Activated T-helper 2 cell treated with anti-CD3 and anti-CD28 coated beads, Interferon-gamma antibody, Interleukin-2, Interleukin-4, amounts not matched to agents 10 μg/mL and 5 μg/mL and 100 μg/mL, durations not matched to agents 14 hours and 24 hours and 36 hours (primary cell): ENCODE data around the gene SRGAP2C. TPM values are rescaled to one million over a fixed set of nuclear protein-coding genes. Genes with fewer than 3 reads are reported as not detected.
"Not testable (repeated sequence)": the region's sequence is repeated elsewhere in the genome, so short reads cannot be mapped to it uniquely, and the experiment has no call there.

ENCODE experiments used
- DNase-seq: peaks from one replicate; pipeline ENCODE4 v3.0.0; 2021; ENCODE audit warnings: low spot score
- H3K27ac Mint-ChIP-seq: one replicate; pipeline ENCODE4 v1.8.0; 2021; ENCODE audit warnings: mixed read lengths
- H3K27me3 Mint-ChIP-seq: one replicate; pipeline ENCODE4 v1.8.0; 2021; ENCODE audit warnings: low read depth, mixed read lengths
- H3K36me3 Mint-ChIP-seq: one replicate; pipeline ENCODE4 v1.8.0; 2021; ENCODE audit warnings: low read depth, mixed read lengths
- H3K4me1 Mint-ChIP-seq: one replicate; pipeline ENCODE4 v1.8.0; 2021; ENCODE audit warnings: low read depth, mixed read lengths
- H3K4me3 Mint-ChIP-seq: one replicate; pipeline ENCODE4 v1.8.0; 2021; ENCODE audit warnings: low read depth, mild to moderate bottlenecking, moderate library complexity, mixed read lengths
- H3K9me3 Mint-ChIP-seq: one replicate; pipeline ENCODE4 v1.8.0; 2021; ENCODE audit warnings: mixed read lengths
- intact Hi-C: fragments of 100-400 bp; cut with micrococcal nuclease; formaldehyde crosslinking; loops from one replicate; pipeline ENCODE4 v1.15.1; 2023
- total RNA-seq: library from RNA; stranded (reverse); gene quantifications from 2 replicates; pipeline ENCODE4 v1.2.3, GENCODE V29; 2022

SRGAP2C gene
- total RNA-seq, 1 donor from 2014 or later, result 51.6 TPM

DNA sequence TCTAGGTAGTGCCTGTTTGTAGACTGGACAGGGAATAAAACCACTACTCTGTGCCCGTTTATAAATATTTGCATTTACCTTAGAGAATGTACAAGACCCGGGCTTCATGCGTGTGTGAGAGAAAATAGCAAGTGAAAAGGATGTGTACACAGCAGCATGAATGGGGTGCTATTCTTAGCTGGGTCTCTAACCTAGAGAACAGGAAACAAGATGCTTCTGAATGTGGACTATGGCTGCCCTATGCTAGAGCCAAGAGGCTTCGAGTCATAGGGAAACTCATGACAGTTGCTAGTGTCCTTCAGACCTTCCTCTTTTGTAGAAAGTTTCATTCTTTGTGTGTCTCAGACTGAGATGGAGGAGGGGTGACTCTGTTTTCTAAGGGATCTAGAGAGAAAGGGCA, 39.9 kb downstream of the SRGAP2C start:
- H3K9me3 Mint-ChIP-seq, H3K36me3 Mint-ChIP-seq, DNase-seq, H3K4me3 Mint-ChIP-seq, intact Hi-C loops, H3K27me3 Mint-ChIP-seq, H3K4me1 Mint-ChIP-seq: not testable (repeated sequence)
- peak overlapping the region; percentile 43 for H3K27ac Mint-ChIP-seq

DNA sequence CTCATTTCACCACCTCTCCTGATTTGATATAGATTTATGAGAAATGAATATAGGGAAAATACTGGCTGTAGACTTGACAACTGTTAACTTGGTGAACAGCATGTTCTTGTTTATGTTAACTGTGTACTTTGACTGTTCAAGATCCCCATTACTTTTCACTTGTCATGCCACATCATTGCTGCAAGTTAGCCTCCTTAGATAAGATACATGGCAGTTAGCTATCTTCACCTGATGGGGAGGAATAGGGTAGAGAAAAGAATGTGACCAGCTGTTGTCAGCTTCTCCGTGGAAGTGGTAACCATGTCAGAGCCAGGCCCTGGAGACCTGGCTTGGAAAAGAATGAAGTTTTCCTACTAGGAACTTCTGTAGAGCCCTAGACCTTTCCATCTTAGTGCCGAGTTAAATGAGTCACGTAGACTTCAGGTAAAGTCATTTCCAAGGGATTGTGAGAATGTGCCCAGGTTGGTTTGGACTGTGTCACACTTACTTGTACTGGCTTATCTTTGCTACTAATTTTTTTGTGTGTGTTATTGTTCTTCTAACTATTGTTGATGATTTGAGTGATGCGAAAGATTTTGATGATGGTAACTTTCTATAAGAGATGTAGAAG, 41.6 kb downstream of the SRGAP2C start:
- H3K27ac Mint-ChIP-seq, H3K36me3 Mint-ChIP-seq: not testable (repeated sequence)

DNA sequence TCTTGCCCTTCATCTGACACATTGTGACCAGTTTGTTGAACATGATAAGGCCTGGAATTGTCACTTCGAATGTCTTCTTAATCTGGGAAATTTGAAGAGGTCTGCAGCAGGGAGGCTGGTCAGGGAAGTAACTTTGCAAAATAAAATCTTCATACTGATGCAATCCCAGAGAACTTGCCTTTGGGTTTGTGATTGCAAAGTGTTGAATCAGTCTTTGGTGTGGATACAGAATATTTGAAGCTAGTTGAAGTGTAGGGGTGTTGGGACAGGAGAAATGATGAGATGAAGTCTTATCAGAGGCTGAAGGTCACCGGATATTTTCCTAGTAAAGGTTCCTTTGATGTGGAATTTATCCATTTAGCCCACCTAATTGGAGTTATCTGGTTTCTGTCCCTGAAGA, 42.1 kb downstream of the SRGAP2C start:
- H3K27me3 Mint-ChIP-seq, H3K27ac Mint-ChIP-seq, H3K9me3 Mint-ChIP-seq, H3K36me3 Mint-ChIP-seq, intact Hi-C loops, DNase-seq, H3K4me1 Mint-ChIP-seq, H3K4me3 Mint-ChIP-seq: not testable (repeated sequence)

More for the DNA sequence above, 41.6 kb downstream of the SRGAP2C start:
- H3K27me3 Mint-ChIP-seq, H3K4me3 Mint-ChIP-seq, intact Hi-C loops, H3K9me3 Mint-ChIP-seq, DNase-seq, H3K4me1 Mint-ChIP-seq: not testable (repeated sequence)

DNA sequence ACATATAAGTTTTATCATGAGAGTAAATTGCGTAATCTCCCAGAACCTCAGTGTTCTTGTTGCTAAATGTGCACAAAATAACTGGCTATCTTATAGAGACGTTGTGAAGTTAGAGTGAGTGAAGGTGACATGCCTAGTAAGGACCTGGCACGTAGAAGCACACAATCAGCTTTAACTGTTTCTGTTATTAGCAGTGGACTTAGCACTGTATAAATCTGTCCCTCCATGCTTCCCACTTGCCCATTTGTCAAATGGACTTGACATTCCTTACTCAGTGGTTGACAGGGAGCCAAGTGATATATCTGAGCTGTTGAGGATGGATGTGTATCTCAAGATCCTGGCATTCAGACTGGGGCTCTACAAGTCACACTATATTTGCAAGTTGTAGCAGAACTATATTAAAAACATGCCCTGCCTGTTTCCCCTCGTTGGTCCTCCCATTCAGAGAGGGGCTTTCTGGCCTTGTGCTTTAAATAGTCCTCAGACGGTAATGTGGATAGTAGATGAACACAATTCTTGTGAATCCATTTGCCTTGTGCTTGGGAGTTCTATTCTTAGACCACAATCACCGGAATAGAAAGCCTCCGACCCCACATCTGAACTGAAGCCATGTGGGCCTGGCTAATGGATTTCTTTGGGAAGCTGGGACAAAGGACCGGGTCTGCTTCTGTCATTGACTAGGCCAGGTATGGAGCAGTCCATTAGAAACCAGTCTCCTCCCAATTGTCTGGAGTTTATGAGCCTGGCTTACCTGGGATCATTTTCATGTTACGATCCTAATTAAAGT, 43.0 kb downstream of the SRGAP2C start:
- H3K27me3 Mint-ChIP-seq, H3K4me3 Mint-ChIP-seq, H3K9me3 Mint-ChIP-seq, intact Hi-C loops, H3K27ac Mint-ChIP-seq, H3K4me1 Mint-ChIP-seq, DNase-seq, H3K36me3 Mint-ChIP-seq: not testable (repeated sequence)

DNA sequence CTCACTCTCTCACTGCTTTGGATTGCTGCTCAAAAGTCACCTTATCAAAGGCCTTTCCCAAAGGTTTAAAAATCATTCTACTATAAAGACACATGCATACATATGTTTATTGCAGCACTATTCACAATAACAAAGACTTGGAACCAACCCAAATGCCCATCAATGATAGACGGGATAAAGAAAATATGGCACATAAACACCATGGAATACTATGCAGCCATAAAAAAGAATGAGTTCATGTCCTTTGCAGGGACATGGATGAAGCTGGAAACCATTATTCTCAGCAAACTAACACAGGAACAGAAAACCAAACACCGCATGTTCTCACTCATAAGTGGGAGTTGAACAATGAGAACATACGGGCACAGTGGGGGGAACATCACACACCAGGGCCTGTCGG, 45.9 kb downstream of the SRGAP2C start:
- H3K9me3 Mint-ChIP-seq, H3K36me3 Mint-ChIP-seq, DNase-seq, H3K27ac Mint-ChIP-seq, H3K4me1 Mint-ChIP-seq, H3K27me3 Mint-ChIP-seq, H3K4me3 Mint-ChIP-seq, intact Hi-C loops: not testable (repeated sequence)

DNA sequence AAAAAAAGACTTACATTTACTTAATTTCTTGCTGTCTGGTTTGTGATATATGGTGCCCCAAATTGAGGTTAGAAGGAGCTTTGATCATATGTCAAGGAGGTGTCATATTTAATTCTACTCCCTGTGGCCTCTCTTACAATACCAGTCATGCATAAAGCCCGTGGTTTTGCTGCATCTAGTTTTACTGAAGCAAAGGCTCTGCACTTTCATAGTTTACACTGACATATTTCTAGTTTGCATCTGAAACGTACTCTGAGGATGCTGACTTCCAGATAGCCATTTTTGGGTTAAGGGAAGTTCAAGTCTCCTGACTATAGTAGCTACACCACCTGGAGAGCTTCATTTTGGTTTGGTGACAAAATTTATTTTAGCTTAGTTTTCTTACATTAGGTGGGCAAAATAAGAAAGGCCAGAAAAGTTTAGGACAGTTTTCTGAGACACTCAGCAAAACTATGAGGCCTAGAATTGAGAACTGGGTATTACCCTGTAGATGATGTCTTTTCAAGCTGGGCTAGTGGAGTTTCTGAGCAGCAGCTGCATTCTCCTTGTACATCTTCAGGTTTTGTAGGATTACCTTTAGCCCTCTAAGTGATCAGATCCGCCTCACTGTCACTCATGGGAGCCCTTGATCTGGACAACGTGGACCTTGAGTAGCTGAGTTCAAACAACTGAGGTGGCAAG, 47.8 kb downstream of the SRGAP2C start:
- H3K36me3 Mint-ChIP-seq, H3K27ac Mint-ChIP-seq, H3K9me3 Mint-ChIP-seq, H3K4me3 Mint-ChIP-seq, DNase-seq, intact Hi-C loops, H3K27me3 Mint-ChIP-seq, H3K4me1 Mint-ChIP-seq: not testable (repeated sequence)

DNA sequence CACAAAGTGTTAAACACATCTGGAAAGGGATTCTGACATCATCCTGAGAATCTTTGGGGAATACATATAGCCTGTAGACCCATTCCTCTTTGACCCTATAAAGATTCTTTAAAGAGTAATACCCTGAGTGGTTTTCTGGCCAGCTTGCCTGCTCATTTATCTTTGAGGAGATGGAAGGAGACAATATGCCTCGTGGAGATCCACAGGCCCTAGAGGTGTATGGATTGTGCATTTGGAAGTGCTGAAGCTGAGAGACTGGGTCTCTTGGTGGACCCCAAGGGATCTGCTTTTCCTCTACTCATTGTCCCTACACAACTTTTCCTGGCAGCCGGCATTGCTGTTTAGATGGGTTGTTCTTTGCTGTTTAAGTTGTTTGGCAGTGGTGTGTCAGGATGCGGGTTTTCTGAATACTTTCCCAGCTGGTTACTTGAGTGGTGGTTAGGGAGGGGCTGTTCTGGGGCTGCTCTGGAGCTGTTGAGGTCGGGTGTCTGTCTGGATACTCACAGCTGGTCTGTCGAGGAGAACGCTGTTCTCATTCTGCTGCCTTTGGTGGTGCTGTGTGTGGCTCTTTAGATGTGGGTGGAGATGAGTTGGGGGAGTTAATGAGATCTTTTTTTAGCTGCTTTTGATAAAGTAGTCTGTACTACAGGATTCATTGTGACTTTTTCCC, 49.5 kb downstream of the SRGAP2C start:
- H3K27ac Mint-ChIP-seq, H3K4me1 Mint-ChIP-seq, H3K4me3 Mint-ChIP-seq, H3K27me3 Mint-ChIP-seq, H3K9me3 Mint-ChIP-seq, intact Hi-C loops, DNase-seq, H3K36me3 Mint-ChIP-seq: not testable (repeated sequence)

DNA sequence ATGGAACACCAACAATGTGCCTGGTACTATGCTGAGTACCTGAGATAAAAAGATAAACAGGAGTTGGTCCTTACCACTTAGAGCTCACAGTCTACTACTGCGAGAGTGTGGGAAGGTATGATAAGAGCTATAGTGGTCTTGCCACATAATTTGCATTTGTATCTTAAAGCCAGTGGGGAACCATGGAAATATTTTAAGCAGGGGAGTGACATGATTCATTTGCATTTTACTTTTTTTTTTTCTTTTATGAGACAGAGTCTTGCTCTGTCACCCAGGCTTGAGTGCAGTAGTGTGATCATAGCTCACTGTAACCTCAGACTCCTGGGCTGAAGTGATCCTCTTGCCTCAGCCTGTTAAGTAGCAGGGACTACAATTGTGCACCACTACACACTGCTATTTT, 53.6 kb downstream of the SRGAP2C start:
- DNase-seq, intact Hi-C loops, H3K4me3 Mint-ChIP-seq, H3K27me3 Mint-ChIP-seq, H3K36me3 Mint-ChIP-seq, H3K4me1 Mint-ChIP-seq, H3K27ac Mint-ChIP-seq, H3K9me3 Mint-ChIP-seq: not testable (repeated sequence)

DNA sequence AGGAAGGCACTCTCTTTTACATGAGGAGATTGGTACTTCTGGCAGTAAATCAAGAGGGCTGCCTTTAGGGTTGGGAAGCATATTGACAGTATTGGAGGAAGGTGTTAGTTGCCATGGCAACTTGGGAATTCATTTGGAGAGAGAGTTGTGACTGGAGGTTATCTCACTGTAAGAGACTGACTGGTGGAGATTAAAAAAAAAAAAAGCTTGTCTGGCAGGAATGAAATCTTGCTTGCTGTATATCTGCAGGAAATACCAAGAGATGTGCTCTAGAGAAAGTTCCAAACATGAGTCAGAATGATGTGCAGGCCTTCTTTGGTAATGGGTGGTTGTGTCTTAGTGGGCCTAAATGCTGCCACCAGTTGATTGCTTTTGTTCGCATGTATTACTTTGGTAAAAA, 59.1 kb downstream of the SRGAP2C start:
- H3K27ac Mint-ChIP-seq, intact Hi-C loops, H3K9me3 Mint-ChIP-seq, H3K36me3 Mint-ChIP-seq, H3K4me3 Mint-ChIP-seq, H3K4me1 Mint-ChIP-seq, H3K27me3 Mint-ChIP-seq, DNase-seq: not testable (repeated sequence)

DNA sequence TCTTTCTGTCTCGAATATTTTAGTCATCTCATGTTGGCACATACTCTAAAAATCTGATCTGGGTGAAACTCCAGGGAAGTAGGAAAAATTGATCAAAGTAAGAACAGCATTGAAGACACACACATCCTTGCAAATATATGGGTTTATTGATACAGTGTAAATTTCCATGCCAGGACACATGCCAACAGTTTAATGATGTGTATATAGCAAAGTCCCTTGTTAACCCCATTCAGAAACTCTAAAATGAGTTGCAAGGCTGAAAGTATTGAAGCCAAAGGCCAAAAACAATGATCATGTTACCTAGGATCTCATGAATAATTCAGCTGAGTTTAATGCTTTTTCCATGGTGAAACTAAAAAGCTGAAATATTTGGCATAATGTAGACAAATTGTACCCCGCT, 61.6 kb downstream of the SRGAP2C start:
- H3K27ac Mint-ChIP-seq, DNase-seq, H3K4me1 Mint-ChIP-seq, H3K36me3 Mint-ChIP-seq, H3K4me3 Mint-ChIP-seq, intact Hi-C loops, H3K9me3 Mint-ChIP-seq, H3K27me3 Mint-ChIP-seq: not testable (repeated sequence)

DNA sequence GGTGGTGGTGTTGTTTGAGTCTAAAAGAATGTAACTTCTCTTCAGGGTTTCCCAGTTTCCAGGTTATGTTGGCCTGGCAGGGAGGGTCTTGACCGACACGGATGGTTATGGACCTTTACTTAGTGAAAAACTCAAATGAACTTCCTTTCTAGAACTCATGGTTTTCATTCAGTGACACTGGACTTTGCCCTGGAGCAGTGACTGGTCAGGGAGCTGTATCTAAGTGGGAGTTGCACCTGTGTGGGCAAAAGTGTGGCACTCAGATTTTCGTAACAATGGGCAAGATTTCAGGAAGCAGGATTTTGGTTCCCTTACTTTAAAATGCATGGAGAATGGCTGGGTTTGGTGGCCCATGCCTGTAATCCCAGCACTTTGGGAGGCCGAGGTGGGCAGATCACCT, 67.9 kb downstream of the SRGAP2C start:
- DNase-seq, intact Hi-C loops, H3K27me3 Mint-ChIP-seq, H3K4me3 Mint-ChIP-seq, H3K4me1 Mint-ChIP-seq, H3K36me3 Mint-ChIP-seq, H3K9me3 Mint-ChIP-seq, H3K27ac Mint-ChIP-seq: not testable (repeated sequence)

DNA sequence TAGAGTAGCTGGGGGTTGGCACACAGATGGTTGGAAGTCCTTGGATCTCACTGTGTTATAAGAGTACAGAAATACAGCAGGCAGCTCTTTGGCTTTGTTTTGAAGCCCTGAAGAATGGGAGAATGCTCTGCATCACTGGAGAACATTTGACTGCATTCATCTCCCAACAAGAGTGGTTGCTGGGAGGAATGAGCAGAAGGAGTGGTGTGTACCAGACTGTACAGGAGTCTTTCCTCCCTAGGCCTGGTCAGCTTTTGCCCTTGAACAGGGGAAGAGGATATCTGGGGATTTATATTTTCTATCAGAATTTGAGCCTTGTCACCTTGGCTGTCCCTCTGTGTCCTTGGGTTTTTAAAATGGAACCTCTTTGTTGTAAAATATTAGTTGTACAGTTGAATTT, 69.8 kb downstream of the SRGAP2C start:
- H3K36me3 Mint-ChIP-seq, H3K4me1 Mint-ChIP-seq, H3K9me3 Mint-ChIP-seq, intact Hi-C loops, DNase-seq, H3K4me3 Mint-ChIP-seq, H3K27me3 Mint-ChIP-seq, H3K27ac Mint-ChIP-seq: not testable (repeated sequence)

DNA sequence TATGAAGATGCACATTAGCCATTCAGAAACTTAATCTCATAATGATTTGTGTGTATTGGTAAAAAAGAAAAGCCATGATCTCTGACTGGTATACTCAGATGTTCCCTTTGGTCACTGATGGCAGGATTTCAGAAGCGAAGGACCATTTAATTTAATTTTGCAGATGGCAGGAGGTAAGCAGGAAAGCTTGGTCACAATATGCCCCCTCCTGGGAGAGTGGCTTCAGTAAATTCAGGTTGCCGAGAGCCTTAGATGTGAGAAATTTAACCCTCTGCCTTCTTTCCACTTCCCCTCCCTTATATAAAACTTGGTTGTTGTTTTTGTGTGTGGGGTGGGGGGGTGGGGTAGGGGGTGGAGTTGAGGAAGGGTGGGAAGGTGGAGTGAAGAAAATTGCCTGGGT, 72.9 kb downstream of the SRGAP2C start:
- intact Hi-C loops, H3K4me3 Mint-ChIP-seq, H3K4me1 Mint-ChIP-seq, H3K27ac Mint-ChIP-seq, H3K36me3 Mint-ChIP-seq, DNase-seq, H3K9me3 Mint-ChIP-seq, H3K27me3 Mint-ChIP-seq: not testable (repeated sequence)
